ENCODE results near the gene CSH2. TPM values are rescaled to one million over a fixed set of nuclear protein-coding genes. Genes with fewer than 3 reads are reported as not detected.
A peak's percentile ranks its signal among the peaks of the same experiment; 100 is the strongest.

The CSH2 gene
- total RNA-seq, 2 donors from 2014 or later = not detected

- DNase-seq = no peak
- Histone ChIP-seq H3K27ac (no peak overlapping the region), H3K27me3 (no peaks in the 10 kb centered on the region), H3K36me3 (no peaks in the 10 kb centered on the region), H3K9me3 (no peaks in the 10 kb centered on the region), H3K9ac (ENCODE audit: low read depth in 2 of 2, low read length in 2 of 2) (no peak overlapping the region), H3K4me3 (no peak overlapping the region), H3K4me1 (no peaks in the 10 kb centered on the region)
- no peak for TF ChIP-seq CTCF (IDR thresholded peaks at IDR 0.05)
- intact Hi-C loops (cut with DNase I) = no loop called here
Observed at GRCh38 chr17:63853260-63853659, 20.2 kb downstream of the CSH2 start.

DNA sequence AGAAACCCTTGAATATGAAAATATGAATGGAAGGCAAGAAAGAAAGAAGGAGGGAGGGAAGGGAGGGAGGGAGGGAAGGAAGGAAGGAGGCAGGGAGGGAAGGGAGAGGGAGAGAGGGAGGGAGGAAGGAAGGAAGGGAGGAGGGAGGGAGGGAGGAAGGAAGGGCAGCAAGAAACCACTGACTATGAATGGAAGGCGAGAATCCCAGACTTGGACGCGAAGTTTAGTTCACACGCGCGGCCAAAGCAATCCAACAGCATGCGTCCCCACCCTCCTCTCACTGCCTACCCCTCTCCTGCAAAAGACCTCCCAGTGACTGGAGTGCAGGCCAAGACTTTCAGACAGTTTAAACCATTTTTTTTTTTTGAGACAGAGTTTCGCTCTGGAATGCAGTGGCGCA is 23.1 kb downstream of the CSH2 start:
- no peaks in the 10 kb centered on the region for H3K9me3 ChIP-seq
- H3K36me3 ChIP-seq = no peaks in the 10 kb centered on the region
- no peak for TF ChIP-seq CTCF (IDR thresholded peaks at IDR 0.05)
- no peaks in the 10 kb centered on the region for H3K4me1 ChIP-seq
- H3K4me3 ChIP-seq = no peak overlapping the region
- no peak overlapping the region for H3K27ac ChIP-seq
- no peak overlapping the region for H3K9ac ChIP-seq (ENCODE audit: low read depth in 2 of 2, low read length in 2 of 2)
- intact Hi-C loops (cut with DNase I) = no loop called here
- H3K27me3 ChIP-seq = no peaks in the 10 kb centered on the region
- no peak for DNase-seq

DNA sequence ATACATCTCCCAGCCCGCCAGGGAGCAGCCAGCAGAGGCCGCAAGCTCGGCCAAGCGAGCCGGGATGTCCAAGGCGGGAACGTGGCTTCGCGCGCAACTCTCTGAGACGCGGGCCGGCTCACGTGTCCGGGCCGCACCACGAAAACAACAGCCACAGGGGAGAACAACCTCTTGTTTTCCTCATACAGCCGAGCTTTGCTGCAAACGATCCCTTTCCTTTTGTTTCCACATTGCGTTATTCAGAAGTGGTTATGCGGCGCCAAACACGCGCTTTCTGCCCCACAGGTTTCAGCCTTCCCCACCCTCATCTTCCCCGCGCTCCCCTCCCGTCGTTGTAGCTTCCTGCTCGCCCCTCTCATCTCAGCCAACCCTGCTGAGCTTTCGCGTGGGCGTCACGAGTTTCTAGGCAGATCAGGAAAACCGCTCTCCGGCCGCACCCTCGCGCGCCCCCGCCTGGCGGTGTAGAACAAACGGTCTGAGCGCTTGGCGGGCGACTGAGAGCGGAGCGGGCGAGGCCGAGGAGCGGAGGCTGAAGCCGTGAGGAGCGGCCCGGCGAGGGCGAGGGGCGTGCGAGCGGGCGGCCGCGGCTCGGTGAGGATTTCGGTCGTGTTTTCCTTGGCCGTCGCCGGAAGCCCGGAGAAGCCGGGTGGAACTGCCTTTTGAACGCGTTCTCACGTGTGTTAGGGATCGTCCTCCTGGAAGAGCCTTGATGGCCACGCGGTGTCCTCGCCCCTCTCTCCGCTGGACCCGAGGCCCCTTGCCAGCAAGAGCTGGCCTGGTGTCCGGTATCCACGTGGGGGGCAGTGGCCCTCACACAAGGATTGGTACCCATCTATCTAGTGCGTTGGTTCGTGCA is 24.4 kb downstream of the CSH2 start:
- Histone ChIP-seq H3K4me3 (peak overlapping the region; percentile 5), H3K9ac (ENCODE audit: low read depth in 2 of 2, low read length in 2 of 2) (peak overlapping the region in 1 of 2 donors; percentile 58), H3K4me1 (no peaks in the 10 kb centered on the region), H3K9me3 (no peaks in the 10 kb centered on the region), H3K27me3 (no peaks in the 10 kb centered on the region), H3K27ac (no peak overlapping the region), H3K36me3 (no peaks in the 10 kb centered on the region)
- DNase-seq = peak; percentile 90
- peak; percentile 33 for TF ChIP-seq CTCF (IDR thresholded peaks at IDR 0.05)
- intact Hi-C loops (cut with DNase I) = no loop called here

GRCh38 chr17:63847525-63848249 is 25.8 kb downstream of the CSH2 start:
- intact Hi-C loops (cut with DNase I) = no loop called here

DNA sequence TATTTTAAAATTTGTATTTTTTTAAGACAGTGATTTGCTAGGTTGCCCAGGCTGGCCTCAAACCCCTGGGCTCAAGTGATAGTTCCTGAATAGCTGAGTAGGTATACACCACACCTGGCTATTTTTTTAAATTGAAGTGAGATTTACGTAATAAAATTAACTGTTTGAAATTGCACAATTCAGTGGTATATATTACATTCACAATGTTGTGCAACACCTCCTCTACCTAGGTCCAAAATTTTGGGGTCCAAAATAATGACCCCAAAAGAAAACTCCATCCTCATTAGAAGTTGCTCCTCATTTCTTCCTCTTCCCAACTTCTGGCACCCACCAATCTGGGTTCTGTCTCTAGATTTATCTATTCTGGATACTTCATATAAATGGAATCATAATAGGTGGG is 28.0 kb downstream of the CSH2 start:
- no peak overlapping the region for H3K9ac ChIP-seq (ENCODE audit: low read depth in 2 of 2, low read length in 2 of 2)
- no peaks in the 10 kb centered on the region for H3K36me3 ChIP-seq
- no peak overlapping the region for H3K4me3 ChIP-seq
- intact Hi-C loops (cut with DNase I) = no loop called here
- H3K27ac ChIP-seq = no peak overlapping the region
- H3K27me3 ChIP-seq = no peaks in the 10 kb centered on the region
- no peak for DNase-seq
- TF ChIP-seq CTCF (IDR thresholded peaks at IDR 0.05) = no peak
- H3K4me1 ChIP-seq = peaks cover 9% of the 10 kb centered on the region
- no peaks in the 10 kb centered on the region for H3K9me3 ChIP-seq

More at GRCh38 chr17:63847525-63848249, 25.8 kb downstream of the CSH2 start:
- DNase-seq = no peak
- no peaks in the 10 kb centered on the region for H3K36me3 ChIP-seq
- H3K27ac ChIP-seq = no peak overlapping the region
- no peak overlapping the region for H3K4me3 ChIP-seq
- H3K27me3 ChIP-seq = no peaks in the 10 kb centered on the region
- TF ChIP-seq CTCF (IDR thresholded peaks at IDR 0.05) = no peak
- H3K9ac ChIP-seq (ENCODE audit: low read depth in 2 of 2, low read length in 2 of 2) = no peak overlapping the region
- H3K4me1 ChIP-seq = no peaks in the 10 kb centered on the region
- no peaks in the 10 kb centered on the region for H3K9me3 ChIP-seq
